Endodermal cell (in vitro differentiated cells): ENCODE data around the gene GGT6. TPM values are rescaled to one million over a fixed set of nuclear protein-coding genes. Genes with fewer than 3 reads are reported as not detected.
A peak's percentile ranks its signal among the peaks of the same experiment; 100 is the strongest.

Source experiments
- DNase-seq: peaks from one replicate; pipeline ENCODE4 v3.0.0-alpha.2; 2017
- H3K27ac ChIP-seq: 2 replicates; pipeline ENCODE4 v1.5.1; 2013; ENCODE audit warnings: mild to moderate bottlenecking, low read depth, low read length, moderate library complexity
- H3K27me3 ChIP-seq: 2 replicates; pipeline ENCODE4 v1.6.1; 2013; ENCODE audit warnings: mild to moderate bottlenecking, low read length, moderate library complexity; ENCODE audit not compliant: insufficient read depth, control insufficient read depth, poor library complexity, severe bottlenecking
- H3K36me3 ChIP-seq: 2 replicates; pipeline ENCODE4 v1.7.0; 2013; ENCODE audit warnings: mild to moderate bottlenecking, low read length, moderate library complexity; ENCODE audit not compliant: control insufficient read depth, insufficient read depth
- H3K4me1 ChIP-seq: one replicate; pipeline ENCODE4 v1.7.0; 2013; ENCODE audit warnings: low read length; ENCODE audit not compliant: control insufficient read depth, insufficient read depth
- H3K4me3 ChIP-seq: 2 replicates; pipeline ENCODE4 v1.5.1; 2013; ENCODE audit warnings: mild to moderate bottlenecking, low read length, moderate library complexity
- H3K9ac ChIP-seq: 2 replicates; pipeline ENCODE4 v1.6.1; 2013; ENCODE audit warnings: mild to moderate bottlenecking, low read length, moderate library complexity; ENCODE audit not compliant: poor library complexity, severe bottlenecking; ENCODE audit errors: extremely low read depth
- H3K9me3 ChIP-seq: 2 replicates; pipeline ENCODE4 v1.6.1; 2013; ENCODE audit warnings: mild to moderate bottlenecking, low read length, moderate library complexity; ENCODE audit not compliant: control insufficient read depth
- H3K27ac Mint-ChIP-seq: 2 replicates; pipeline ENCODE4 v1.8.0; 2020; ENCODE audit warnings: mixed read lengths
- H3K27me3 Mint-ChIP-seq: 2 replicates; pipeline ENCODE4 v1.8.0; 2021; ENCODE audit warnings: mild to moderate bottlenecking, mixed read lengths; ENCODE audit not compliant: insufficient read depth
- H3K36me3 Mint-ChIP-seq: 2 replicates; pipeline ENCODE4 v1.8.0; 2020; ENCODE audit warnings: low read depth, mixed read lengths
- H3K4me1 Mint-ChIP-seq: 2 replicates; pipeline ENCODE4 v1.8.0; 2020; ENCODE audit warnings: mixed read lengths
- H3K4me3 Mint-ChIP-seq: 2 replicates; pipeline ENCODE4 v1.8.0; 2020; ENCODE audit warnings: mild to moderate bottlenecking, moderate library complexity, mixed read lengths
- H3K9me3 Mint-ChIP-seq: 2 replicates; pipeline ENCODE4 v1.8.0; 2020; ENCODE audit warnings: mild to moderate bottlenecking, mixed read lengths
- CTCF ChIP-seq: fragments of 200-600 bp; sonication (generic); conservative IDR thresholded peaks from 2 replicates; pipeline ENCODE4 v1.5.0; 2021; ENCODE audit warnings: antibody characterized with exemption, mild to moderate bottlenecking
- WGBS, 2 experiments: methylation state at CpG; one replicate each; pipeline versions ENCODE4 v1.1.5 to v1.1.7; 2013; ENCODE audit warnings: missing lambda C conversion rate in 2 of 2, mixed read lengths in 1 of 2; ENCODE audit not compliant: insufficient coverage in 1 of 2, insufficient read length in 1 of 2; 5-methylcytosine and 5-hydroxymethylcytosine counted together
- total RNA-seq, 2 donors: library from RNA; stranded (reverse); fragmentation: NEBNext Ultra II Directional in 1 of 2; extraction: Animal tissue kit (Norgen Biotek cat#: 25700) in 1 of 2; gene quantifications; 2 replicates in 1 of 2; 3 replicates in 1 of 2; pipeline ENCODE4 v1.2.1, GENCODE V29; 2021

Gene GGT6
- total RNA-seq, 2 donors from 2014 or later: not detected

- no peak for TF ChIP-seq CTCF
- Histone ChIP-seq H3K4me3 (no peak overlapping the region), H3K27me3 (peaks cover 50% of the 10 kb centered on the region), H3K36me3 (no peaks in the 10 kb centered on the region), H3K4me1 (no peaks in the 10 kb centered on the region), H3K9ac (no peak overlapping the region), H3K9me3 (no peaks in the 10 kb centered on the region), H3K27ac (no peak overlapping the region)
- peak; percentile 78 for DNase-seq
- peak overlapping the region; percentile 50 for H3K4me3 Mint-ChIP-seq
- no peaks in the 10 kb centered on the region for H3K36me3 Mint-ChIP-seq
- H3K9me3 Mint-ChIP-seq: no peaks in the 10 kb centered on the region
- H3K4me1 Mint-ChIP-seq: peaks cover 5% of the 10 kb centered on the region
- H3K27me3 Mint-ChIP-seq: peaks cover 59% of the 10 kb centered on the region
- WGBS, 2 experiments: 16 to 21% methylated on average over 39 to 57 of the region's 57 CpGs
- H3K27ac Mint-ChIP-seq: no peak overlapping the region
Measured at GRCh38 chr17:4584917-4585637, 24.7 kb upstream of the GGT6 start.

- H3K36me3 ChIP-seq: no peaks in the 10 kb centered on the region
- H3K36me3 Mint-ChIP-seq: no peaks in the 10 kb centered on the region
- no peaks in the 10 kb centered on the region for H3K4me1 ChIP-seq
- peaks cover 5% of the 10 kb centered on the region for H3K4me1 Mint-ChIP-seq
- no peaks in the 10 kb centered on the region for H3K9me3 ChIP-seq
- H3K9me3 Mint-ChIP-seq: no peaks in the 10 kb centered on the region
- no peak for TF ChIP-seq CTCF
- H3K27me3 Mint-ChIP-seq: peaks cover 60% of the 10 kb centered on the region
- no peak within 1 kb of the TSS for H3K27ac Mint-ChIP-seq
- 0 to 1% methylated on average over 33 to 100 of the region's 100 CpGs for WGBS, 2 experiments
- H3K4me3 ChIP-seq: peak within 1 kb of the TSS; percentile 71
- H3K9ac ChIP-seq: no peak within 1 kb of the TSS
- H3K4me3 Mint-ChIP-seq: peak within 1 kb of the TSS; percentile 56
- H3K27me3 ChIP-seq: peaks cover 50% of the 10 kb centered on the region
- peak; percentile 87 for DNase-seq
- H3K27ac ChIP-seq: no peak within 1 kb of the TSS
Measured at GRCh38 chr17:4584101-4584916, 23.9 kb upstream of the GGT6 start, which contains the start of gene SMTNL2. Gene SMTNL2 (plus strand): TSS chr17:4584529. CDS start chr17:4584606, 77 bp downstream.

- DNase-seq: peak; percentile 86
- Mint-ChIP-seq H3K4me1 (peaks cover 5% of the 10 kb centered on the region), H3K36me3 (no peaks in the 10 kb centered on the region), H3K9me3 (no peaks in the 10 kb centered on the region), H3K4me3 (peak overlapping the region; percentile 56), H3K27ac (no peak overlapping the region), H3K27me3 (peaks cover 60% of the 10 kb centered on the region)
- Histone ChIP-seq H3K27me3 (peaks cover 50% of the 10 kb centered on the region), H3K9me3 (no peaks in the 10 kb centered on the region), H3K9ac (no peak overlapping the region), H3K4me1 (no peaks in the 10 kb centered on the region), H3K4me3 (peak overlapping the region; percentile 71), H3K27ac (no peak overlapping the region), H3K36me3 (no peaks in the 10 kb centered on the region)
- 25 to 27% methylated on average over 4 to 12 of the region's 12 CpGs for WGBS, 2 experiments
- TF ChIP-seq CTCF: peak; percentile 68
Measured at GRCh38 chr17:4583782-4584100, 23.4 kb upstream of the GGT6 start.
